ENCODE measurements around the gene GLIS2.

Gene GLIS2

DNA sequence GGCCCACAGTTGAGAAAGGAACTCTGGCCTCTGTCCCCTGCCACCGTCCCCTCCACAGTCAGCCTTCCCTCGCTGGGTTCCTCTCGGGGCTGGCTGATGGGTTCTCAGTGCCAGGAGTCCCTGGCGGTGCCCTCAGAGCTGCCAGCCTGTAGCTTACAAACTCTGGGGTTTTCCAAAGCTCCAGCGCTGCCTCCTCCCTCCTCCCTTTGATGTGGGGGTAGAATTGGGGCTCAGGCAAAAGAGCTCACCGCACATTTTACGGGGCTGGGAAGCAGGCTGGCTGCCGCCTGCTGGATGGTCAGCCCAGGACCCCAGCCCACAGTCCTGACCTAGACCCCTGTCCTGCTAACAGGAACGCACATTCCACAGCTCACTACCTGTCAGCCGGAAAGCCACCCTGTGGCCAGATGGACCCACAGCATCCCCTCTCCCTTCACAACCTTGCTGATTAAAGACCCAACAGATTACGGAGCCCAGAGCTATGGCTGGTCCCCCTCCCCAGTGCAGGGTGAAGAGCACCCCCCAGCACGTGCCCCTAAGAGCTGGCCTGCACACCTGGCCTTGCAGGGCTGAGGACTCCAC lies 61.8 kb downstream of the GLIS2 start:
- Histone ChIP-seq H3K4me3 (ENCODE audit: low read depth in 1 of 2, low read length in 1 of 2) (no peak overlapping the region), H3K4me1 (ENCODE audit: control insufficient read depth in 1 of 2, insufficient read depth in 1 of 2, low read depth in 1 of 2, low read length in 1 of 2) (peaks cover 6 to 15% of the 10 kb centered on the region in 2 experiments), H3K36me3 (peaks cover 91% of the 10 kb centered on the region), H3K9me3 (no peaks in the 10 kb centered on the region), H3K27ac (no peak overlapping the region), H3K27me3 (peaks cover 14% of the 10 kb centered on the region)
- TF ChIP-seq, protein P1, sequence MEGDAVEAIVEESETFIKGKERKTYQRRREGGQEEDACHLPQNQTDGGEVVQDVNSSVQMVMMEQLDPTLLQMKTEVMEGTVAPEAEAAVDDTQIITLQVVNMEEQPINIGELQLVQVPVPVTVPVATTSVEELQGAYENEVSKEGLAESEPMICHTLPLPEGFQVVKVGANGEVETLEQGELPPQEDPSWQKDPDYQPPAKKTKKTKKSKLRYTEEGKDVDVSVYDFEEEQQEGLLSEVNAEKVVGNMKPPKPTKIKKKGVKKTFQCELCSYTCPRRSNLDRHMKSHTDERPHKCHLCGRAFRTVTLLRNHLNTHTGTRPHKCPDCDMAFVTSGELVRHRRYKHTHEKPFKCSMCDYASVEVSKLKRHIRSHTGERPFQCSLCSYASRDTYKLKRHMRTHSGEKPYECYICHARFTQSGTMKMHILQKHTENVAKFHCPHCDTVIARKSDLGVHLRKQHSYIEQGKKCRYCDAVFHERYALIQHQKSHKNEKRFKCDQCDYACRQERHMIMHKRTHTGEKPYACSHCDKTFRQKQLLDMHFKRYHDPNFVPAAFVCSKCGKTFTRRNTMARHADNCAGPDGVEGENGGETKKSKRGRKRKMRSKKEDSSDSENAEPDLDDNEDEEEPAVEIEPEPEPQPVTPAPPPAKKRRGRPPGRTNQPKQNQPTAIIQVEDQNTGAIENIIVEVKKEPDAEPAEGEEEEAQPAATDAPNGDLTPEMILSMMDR (IDR thresholded peaks at IDR 0.05): no peak

DNA sequence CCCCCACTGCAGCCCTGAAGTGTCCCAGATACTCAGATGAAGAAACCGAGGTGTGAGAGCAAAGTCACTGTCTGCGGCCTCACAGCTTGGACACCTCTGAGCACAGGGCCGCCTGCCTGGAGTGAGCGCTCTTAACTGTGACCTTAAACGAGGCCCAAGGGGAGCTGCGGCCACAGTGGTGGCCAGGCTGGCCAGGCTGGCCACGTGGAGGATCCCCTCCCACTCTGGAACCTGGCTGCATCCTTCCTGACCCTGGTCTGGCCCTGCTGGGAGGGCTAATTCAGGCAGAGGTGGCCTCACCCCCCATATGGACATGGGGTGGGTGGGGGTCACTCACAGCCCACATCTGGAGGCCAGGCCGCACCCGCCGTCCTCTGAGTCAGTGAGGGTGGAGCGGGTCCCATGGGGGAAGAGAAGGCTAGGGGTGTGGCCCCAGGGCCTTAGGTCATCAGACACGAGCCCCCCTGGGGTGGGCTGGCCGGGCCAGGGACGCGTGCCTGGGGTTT lies 62.3 kb downstream of the GLIS2 start:
- Histone ChIP-seq H3K27ac (no peak overlapping the region), H3K36me3 (peaks cover 94% of the 10 kb centered on the region), H3K9me3 (no peaks in the 10 kb centered on the region), H3K27me3 (peaks cover 8% of the 10 kb centered on the region), H3K4me1 (ENCODE audit: control insufficient read depth in 1 of 2, insufficient read depth in 1 of 2, low read depth in 1 of 2, low read length in 1 of 2) (peaks cover under 1 to 9% of the 10 kb centered on the region in 2 experiments), H3K4me3 (ENCODE audit: low read depth in 1 of 2, low read length in 1 of 2) (no peak overlapping the region)
- TF ChIP-seq, protein P1 (IDR thresholded peaks at IDR 0.05): no peak

DNA sequence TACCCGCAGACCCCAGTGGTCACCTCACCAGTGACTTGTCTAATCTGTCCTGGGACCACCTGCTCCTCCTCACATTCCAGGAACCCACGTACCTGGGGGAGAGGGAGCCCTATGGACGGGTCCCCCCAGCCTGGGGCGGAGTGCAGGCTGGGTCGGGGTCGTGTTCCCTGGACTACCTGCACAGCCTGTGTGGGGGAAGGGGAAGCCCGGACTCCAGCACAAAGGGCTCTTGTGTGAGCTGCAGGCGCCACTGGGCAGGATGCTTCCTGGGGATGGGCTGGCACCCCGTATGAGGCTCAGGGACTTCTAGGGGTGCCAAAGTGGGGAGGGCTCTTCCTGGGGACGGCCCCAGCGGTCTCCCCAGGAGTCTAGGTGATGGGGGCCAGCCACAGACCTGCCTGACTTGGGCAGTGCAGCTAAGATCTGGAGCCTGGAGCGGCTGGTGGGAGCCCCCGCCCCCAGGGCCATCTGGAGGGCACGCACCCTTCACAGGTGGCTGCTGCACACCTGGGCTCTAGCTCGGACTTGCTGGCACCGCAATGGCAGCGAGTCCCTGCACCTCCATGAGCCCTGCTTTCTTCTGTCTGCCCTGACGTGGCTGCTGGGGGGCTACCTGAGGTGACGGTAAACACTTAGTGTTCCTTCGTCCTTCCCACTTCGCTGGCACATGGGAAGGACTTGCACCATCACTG lies 63.3 kb downstream of the GLIS2 start:
- H3K9me3 ChIP-seq: no peaks in the 10 kb centered on the region
- H3K4me3 ChIP-seq (ENCODE audit: low read depth in 1 of 2, low read length in 1 of 2): no peak overlapping the region
- H3K36me3 ChIP-seq: peaks cover 96% of the 10 kb centered on the region
- TF ChIP-seq, protein P1 (IDR thresholded peaks at IDR 0.05): no peak
- no peaks in the 10 kb centered on the region for H3K27me3 ChIP-seq
- no peak overlapping the region for H3K27ac ChIP-seq
- no peaks in the 10 kb centered on the region for H3K4me1 ChIP-seq (ENCODE audit: control insufficient read depth in 1 of 2, insufficient read depth in 1 of 2, low read depth in 1 of 2, low read length in 1 of 2)

DNA sequence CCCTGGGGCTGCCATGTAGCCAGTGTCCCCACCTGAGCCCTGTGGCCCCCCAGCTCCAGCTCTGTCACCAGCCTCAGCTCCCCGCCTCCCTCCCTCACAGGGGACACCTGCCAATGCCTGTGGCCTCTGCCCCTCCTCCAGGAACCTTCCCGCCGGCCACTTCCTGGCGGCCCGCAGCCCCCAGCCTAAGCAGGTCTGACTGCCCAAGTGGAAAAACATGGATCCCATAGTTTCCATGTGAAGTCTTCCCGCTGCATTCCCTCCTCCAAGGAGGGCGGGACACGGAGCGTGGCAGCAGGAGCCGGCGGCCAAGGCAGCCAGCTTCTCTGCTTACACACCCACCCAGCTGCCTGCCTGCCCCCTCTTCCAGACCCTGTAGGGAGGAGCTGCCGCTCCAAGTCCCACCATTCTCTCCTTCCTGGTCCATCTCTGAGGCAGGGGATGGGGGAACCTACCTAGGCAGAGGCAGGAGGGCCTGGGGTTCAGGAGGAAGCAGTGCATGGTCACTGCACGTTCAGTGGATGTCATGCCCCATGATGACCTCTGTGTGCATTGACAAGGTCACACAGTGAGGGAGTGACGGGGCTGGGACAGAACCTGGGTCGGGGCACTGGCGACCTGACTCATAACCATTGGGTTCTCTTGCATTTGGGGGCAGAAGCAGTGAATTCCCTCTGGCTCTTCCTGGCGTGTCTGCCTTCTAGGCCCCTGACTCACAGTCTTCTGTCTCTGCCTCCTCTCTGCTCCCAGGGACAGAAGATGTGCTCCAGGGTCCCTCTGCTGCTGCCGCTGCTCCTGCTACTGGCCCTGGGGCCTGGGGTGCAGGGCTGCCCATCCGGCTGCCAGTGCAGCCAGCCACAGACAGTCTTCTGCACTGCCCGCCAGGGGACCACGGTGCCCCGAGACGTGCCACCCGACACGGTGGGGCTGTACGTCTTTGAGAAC lies 64.5 kb downstream of the GLIS2 start:
- no peaks in the 10 kb centered on the region for H3K9me3 ChIP-seq
- no peaks in the 10 kb centered on the region for H3K4me1 ChIP-seq (ENCODE audit: control insufficient read depth in 1 of 2, insufficient read depth in 1 of 2, low read depth in 1 of 2, low read length in 1 of 2)
- no peaks in the 10 kb centered on the region for H3K27me3 ChIP-seq
- no peak overlapping the region for H3K27ac ChIP-seq
- TF ChIP-seq, protein P1 (IDR thresholded peaks at IDR 0.05): no peak
- H3K36me3 ChIP-seq: peaks cover 96% of the 10 kb centered on the region
- no peak overlapping the region for H3K4me3 ChIP-seq (ENCODE audit: low read depth in 1 of 2, low read length in 1 of 2)

DNA sequence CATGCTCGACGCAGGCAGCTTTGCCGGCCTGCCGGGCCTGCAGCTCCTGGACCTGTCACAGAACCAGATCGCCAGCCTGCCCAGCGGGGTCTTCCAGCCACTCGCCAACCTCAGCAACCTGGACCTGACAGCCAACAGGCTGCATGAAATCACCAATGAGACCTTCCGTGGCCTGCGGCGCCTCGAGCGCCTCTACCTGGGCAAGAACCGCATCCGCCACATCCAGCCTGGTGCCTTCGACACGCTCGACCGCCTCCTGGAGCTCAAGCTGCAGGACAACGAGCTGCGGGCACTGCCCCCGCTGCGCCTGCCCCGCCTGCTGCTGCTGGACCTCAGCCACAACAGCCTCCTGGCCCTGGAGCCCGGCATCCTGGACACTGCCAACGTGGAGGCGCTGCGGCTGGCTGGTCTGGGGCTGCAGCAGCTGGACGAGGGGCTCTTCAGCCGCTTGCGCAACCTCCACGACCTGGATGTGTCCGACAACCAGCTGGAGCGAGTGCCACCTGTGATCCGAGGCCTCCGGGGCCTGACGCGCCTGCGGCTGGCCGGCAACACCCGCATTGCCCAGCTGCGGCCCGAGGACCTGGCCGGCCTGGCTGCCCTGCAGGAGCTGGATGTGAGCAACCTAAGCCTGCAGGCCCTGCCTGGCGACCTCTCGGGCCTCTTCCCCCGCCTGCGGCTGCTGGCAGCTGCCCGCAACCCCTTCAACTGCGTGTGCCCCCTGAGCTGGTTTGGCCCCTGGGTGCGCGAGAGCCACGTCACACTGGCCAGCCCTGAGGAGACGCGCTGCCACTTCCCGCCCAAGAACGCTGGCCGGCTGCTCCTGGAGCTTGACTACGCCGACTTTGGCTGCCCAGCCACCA lies 65.4 kb downstream of the GLIS2 start:
- no peaks in the 10 kb centered on the region for H3K4me1 ChIP-seq (ENCODE audit: control insufficient read depth in 1 of 2, insufficient read depth in 1 of 2, low read depth in 1 of 2, low read length in 1 of 2)

More for the DNA sequence above, 65.4 kb downstream of the GLIS2 start:
- Histone ChIP-seq H3K27me3 (no peaks in the 10 kb centered on the region), H3K4me3 (ENCODE audit: low read depth in 1 of 2, low read length in 1 of 2) (no peak overlapping the region), H3K9me3 (no peaks in the 10 kb centered on the region), H3K36me3 (peaks cover 96% of the 10 kb centered on the region), H3K27ac (no peak overlapping the region)
- TF ChIP-seq, protein P1 (IDR thresholded peaks at IDR 0.05): no peak

Measured in neutrophil (primary cell).